SU-DHL-6 (cell line): ENCODE results near the gene GLUD1.
"Not testable (repeated sequence)": the region's sequence is repeated elsewhere in the genome, so short reads cannot be mapped to it uniquely, and the experiment has no call there.

Experiments used
- H2AFZ ChIP-seq: fragments of 200-600 bp; sonication (generic); 2 replicates; pipeline ENCODE4 v1.6.1; 2014; ENCODE audit warnings: low read depth, mild to moderate bottlenecking, moderate library complexity, mixed read lengths, antibody characterized with exemption, low read length; ENCODE audit not compliant: severe bottlenecking
- H3F3A ChIP-seq: fragments of 200-600 bp; shearing (Covaris generic); 2 replicates; pipeline ENCODE4 v1.6.0; 2016; ENCODE audit warnings: antibody characterized with exemption, mild to moderate bottlenecking; ENCODE audit not compliant: insufficient read depth
- H3K27ac ChIP-seq: fragments of 200-600 bp; sonication (generic); 2 replicates; pipeline ENCODE4 v1.5.1; 2016; ENCODE audit warnings: low read depth, mild to moderate bottlenecking, low read length, moderate library complexity, mixed read lengths
- H3K27me3 ChIP-seq: fragments of 200-600 bp; sonication (generic), shearing (Covaris generic); 2 replicates; pipeline ENCODE4 v1.6.0; 2014; ENCODE audit warnings: mild to moderate bottlenecking, low read length
- H3K36me3 ChIP-seq: fragments of 200-600 bp; sonication (generic); 2 replicates; pipeline ENCODE4 v1.6.1; 2014; ENCODE audit warnings: mild to moderate bottlenecking, low read length, mixed read lengths
- H3K4me2 ChIP-seq: fragments of 300-600, 200-600 bp; shearing (Covaris generic), sonication (generic); 2 replicates; pipeline ENCODE4 v1.6.0; 2014; ENCODE audit warnings: low read length, low read depth, mild to moderate bottlenecking; ENCODE audit not compliant: poor library complexity, severe bottlenecking
- H3K4me3 ChIP-seq: fragments of 200-600 bp; sonication (generic); 2 replicates; pipeline ENCODE4 v1.5.1; 2014; ENCODE audit warnings: antibody characterized with exemption, low read length, mild to moderate bottlenecking, mixed read lengths; ENCODE audit not compliant: insufficient read depth, poor library complexity, severe bottlenecking
- H3K79me2 ChIP-seq: fragments of 200-600 bp; sonication (generic); 2 replicates; pipeline ENCODE4 v1.6.1; 2014; ENCODE audit warnings: mild to moderate bottlenecking, low read length, moderate library complexity; ENCODE audit not compliant: insufficient read depth
- H3K9ac ChIP-seq: fragments of 200-600 bp; sonication (generic); 2 replicates; pipeline ENCODE4 v1.7.0; 2014; ENCODE audit warnings: mild to moderate bottlenecking, low read length
- H3K9me2 ChIP-seq: fragments of 200-600 bp; sonication (generic); replicated peaks from 2 replicates; pipeline ENCODE4 v1.6.1; 2014; ENCODE audit warnings: low read length; ENCODE audit not compliant: insufficient read depth
- H3K9me3 ChIP-seq: fragments of 200-600 bp; sonication (generic); 2 replicates; pipeline ENCODE4 v1.6.1; 2014; ENCODE audit warnings: low read length, mixed read lengths; ENCODE audit not compliant: insufficient read depth
- H4K20me1 ChIP-seq: fragments of 200-600 bp; sonication (generic); 2 replicates; pipeline ENCODE4 v1.6.1; 2014; ENCODE audit warnings: low read depth, mild to moderate bottlenecking, antibody characterized with exemption, low read length, moderate library complexity, mixed read lengths
- CTCF ChIP-seq: fragments of 200-600 bp; sonication (generic); IDR thresholded peaks from one replicate; pipeline ENCODE4 v1.5.1; 2017; ENCODE audit warnings: antibody characterized with exemption, mild to moderate bottlenecking, low read length, moderate library complexity; ENCODE audit not compliant: insufficient read depth, poor library complexity, severe bottlenecking
- EZH2phosphoT487 ChIP-seq: fragments of 200-600 bp; sonication (generic), shearing (Covaris generic); conservative IDR thresholded peaks from 2 replicates; pipeline ENCODE4 v1.6.1; 2018; ENCODE audit warnings: mild to moderate bottlenecking, antibody characterized with exemption, low read length, moderate library complexity, mixed read lengths

The GLUD1 gene

GRCh38 chr10:87080621-87081020 lies 14.0 kb downstream of the GLUD1 start:
- not testable (repeated sequence) for H3K27ac ChIP-seq, H3K27me3 ChIP-seq, H3K9me3 ChIP-seq, H3F3A ChIP-seq, H3K4me3 ChIP-seq, H4K20me1 ChIP-seq, H3K4me2 ChIP-seq, H3K36me3 ChIP-seq, H3K9ac ChIP-seq, H3K9me2 ChIP-seq, H2AFZ ChIP-seq
- H3K79me2 ChIP-seq: peaks cover 60% of the 10 kb centered on the region

- no peak overlapping the region for H2AFZ ChIP-seq
- no peak overlapping the region for H3K27ac ChIP-seq
- no peak overlapping the region for H3K4me2 ChIP-seq
- no peaks in the 10 kb centered on the region for H3K27me3 ChIP-seq
- peaks cover 11% of the 10 kb centered on the region; the same call in 1 of the 2 replicates for H3K36me3 ChIP-seq
- H3K79me2 ChIP-seq: peaks cover 47% of the 10 kb centered on the region
- no peaks in the 10 kb centered on the region for H3K9me3 ChIP-seq
- no peaks in the 10 kb centered on the region for H3K9me2 ChIP-seq
- TF ChIP-seq EZH2phosphoT487: no peak
- no peak for TF ChIP-seq CTCF
- no peaks in the 10 kb centered on the region for H4K20me1 ChIP-seq
- H3F3A ChIP-seq: no peaks in the 10 kb centered on the region; the same call in 1 of the 2 replicates
- no peak overlapping the region for H3K9ac ChIP-seq
- H3K4me3 ChIP-seq: no peak overlapping the region
Measured at GRCh38 chr10:87079106-87079836, 15.4 kb downstream of the GLUD1 start.

GRCh38 chr10:87076421-87076820 lies 18.2 kb downstream of the GLUD1 start:
- not testable (repeated sequence) for H3K9me3 ChIP-seq, H3K4me2 ChIP-seq, H3K27me3 ChIP-seq, H4K20me1 ChIP-seq, H3F3A ChIP-seq, H3K9ac ChIP-seq, H3K27ac ChIP-seq, H3K9me2 ChIP-seq, H2AFZ ChIP-seq, H3K4me3 ChIP-seq
- Histone ChIP-seq H3K79me2 (peaks cover 23% of the 10 kb centered on the region; the same call in 1 of the 2 replicates), H3K36me3 (peaks cover 14% of the 10 kb centered on the region; the same call in 1 of the 2 replicates)

GRCh38 chr10:87072449-87072848 lies 22.2 kb downstream of the GLUD1 start:
- Histone ChIP-seq H3K36me3 (peaks cover 26% of the 10 kb centered on the region; the same call in 1 of the 2 replicates), H3K27me3 (no peaks in the 10 kb centered on the region), H3K27ac (no peak overlapping the region), H4K20me1 (no peaks in the 10 kb centered on the region), H3K9ac (no peak overlapping the region), H3F3A (no peaks in the 10 kb centered on the region; the same call in 1 of the 2 replicates), H2AFZ (no peak overlapping the region), H3K4me3 (no peak overlapping the region), H3K4me2 (no peak overlapping the region), H3K9me2 (no peaks in the 10 kb centered on the region), H3K9me3 (no peaks in the 10 kb centered on the region), H3K79me2 (0 out of 2 replicates have a peak, but pooled peaks cover 3% of the 10 kb centered on the region)
- no peak for TF ChIP-seq CTCF
- TF ChIP-seq EZH2phosphoT487: no peak
